H1 (cell line): ENCODE results near the gene IQCN. TPM values are rescaled to one million over a fixed set of nuclear protein-coding genes. Genes with fewer than 3 reads are reported as not detected.

Experiments used
- CTCF ChIA-PET: fragments of 300-600 bp; sonication (Branson Sonifier 250); formaldehyde crosslinking; loops from one replicate; lab custom pipeline; 2021; ENCODE audit not compliant: partially characterized antibody; lab: Charles Lee
- POLR2A ChIA-PET: fragments of 300-600 bp; sonication (Branson Sonifier 250); formaldehyde crosslinking; loops from one replicate; lab custom pipeline; 2021; ENCODE audit warnings: inconsistent platforms; ENCODE audit not compliant: partially characterized antibody; lab: Charles Lee
- DNase-seq, 2 experiments: peaks; one replicate each; pipeline versions ENCODE4 v3.0.0 to v3.0.0-alpha.2; 2010 to 2022; ENCODE audit warnings: low spot score in 2 of 2, low read depth in 1 of 2, mixed read lengths in 1 of 2
- FAIRE-seq: peaks from 2 replicates; lab custom pipeline; 2011; peaks lifted over from hg19 to GRCh38; lab: Jason Lieb, UNC
- H2AFZ ChIP-seq: 2 replicates; pipeline ENCODE4 v1.8.1; 2012; ENCODE audit warnings: low read length, inconsistent platforms
- H2AK5ac ChIP-seq: 2 replicates; pipeline ENCODE4 v1.6.1; 2013; ENCODE audit warnings: low read depth, low read length
- H2BK120ac ChIP-seq: replicated peaks from 2 replicates; pipeline ENCODE3; 2013; ENCODE audit warnings: low read depth, low read length, inconsistent platforms
- H2BK12ac ChIP-seq: 2 replicates; pipeline ENCODE4 v1.6.1; 2013; ENCODE audit warnings: low read depth, low read length
- H2BK15ac ChIP-seq: 2 replicates; pipeline ENCODE4 v1.6.1; 2013; ENCODE audit warnings: low read length
- H2BK20ac ChIP-seq: 2 replicates; pipeline ENCODE4 v1.6.1; 2013; ENCODE audit warnings: low read length
- H2BK5ac ChIP-seq: 2 replicates; pipeline ENCODE4 v1.6.1; 2013; ENCODE audit warnings: low read depth, low read length
- H3K14ac ChIP-seq: 2 replicates; pipeline ENCODE4 v1.6.1; 2013; ENCODE audit warnings: inconsistent platforms; ENCODE audit not compliant: insufficient read length
- H3K18ac ChIP-seq: 2 replicates; pipeline ENCODE4 v1.6.1; 2013; ENCODE audit warnings: low read length; ENCODE audit errors: extremely low read depth
- H3K23ac ChIP-seq: 2 replicates; pipeline ENCODE4 v1.6.1; 2013; ENCODE audit warnings: inconsistent platforms; ENCODE audit not compliant: insufficient read length
- H3K23me2 ChIP-seq: 2 replicates; pipeline ENCODE4 v1.6.1; 2013; ENCODE audit warnings: low read depth, low read length
- H3K27ac ChIP-seq: 2 replicates; pipeline ENCODE4 v1.6.1; 2011; ENCODE audit warnings: low read depth, low read length, inconsistent platforms
- H3K27me3 ChIP-seq, 4 experiments: replicated peaks in 1 of 4; 1 replicate in 1 of 4; 2 replicates in 3 of 4; pipeline versions ENCODE4 v1.6.1 to v1.8.1; 2011 to 2013; ENCODE audit warnings: low read length in 3 of 4, mild to moderate bottlenecking in 3 of 4, inconsistent platforms in 2 of 4, mixed read lengths in 2 of 4, moderate library complexity in 1 of 4; ENCODE audit not compliant: control insufficient read depth in 3 of 4, insufficient read depth in 3 of 4; ENCODE audit errors: extremely low read depth in 1 of 4
- H3K36me3 ChIP-seq, 4 experiments: 2 replicates each; pipeline versions ENCODE4 v1.6.1 to v1.8.1; 2011 to 2013; ENCODE audit warnings: mild to moderate bottlenecking in 4 of 4, low read length in 3 of 4, moderate library complexity in 2 of 4, control low read depth in 1 of 4, inconsistent platforms in 1 of 4; ENCODE audit not compliant: insufficient read depth in 4 of 4, control insufficient read depth in 2 of 4
- H3K4ac ChIP-seq: replicated peaks from 2 replicates; pipeline ENCODE3; 2013; ENCODE audit warnings: low read length, low read depth, mixed read lengths, inconsistent platforms; ENCODE audit not compliant: insufficient read length
- H3K4me1 ChIP-seq, 4 experiments: replicated peaks in 1 of 4; 1 replicate in 1 of 4; 2 replicates in 3 of 4; pipeline versions ENCODE4 v1.6.1 to v1.8.1; 2011 to 2013; ENCODE audit warnings: low read length in 3 of 4, inconsistent platforms in 2 of 4, mixed read lengths in 1 of 4; ENCODE audit not compliant: insufficient read depth in 4 of 4, control insufficient read depth in 3 of 4
- H3K4me2 ChIP-seq, 2 experiments: 2 replicates each; pipeline versions ENCODE4 v1.6.1 to v1.8.1; 2011 to 2013; ENCODE audit warnings: low read depth in 2 of 2, low read length in 2 of 2, control low read depth in 1 of 2, inconsistent platforms in 1 of 2, mild to moderate bottlenecking in 1 of 2; ENCODE audit not compliant: insufficient read depth in 1 of 2
- H3K4me3 ChIP-seq, 4 experiments: fragments of 200-600, 300-600 bp in 1 of 4; sonication (generic), shearing (Covaris generic), sonication (Bioruptor Twin) in 1 of 4; 2 replicates each; pipeline versions ENCODE4 v1.5.1 to v1.8.1; 2011 to 2016; ENCODE audit warnings: low read length in 4 of 4, low read depth in 3 of 4, control low read depth in 2 of 4, inconsistent platforms in 2 of 4, mild to moderate bottlenecking in 2 of 4, mixed read lengths in 1 of 4, moderate library complexity in 1 of 4; ENCODE audit not compliant: insufficient read depth in 2 of 4; ENCODE audit errors: extremely low read depth in 1 of 4
- H3K56ac ChIP-seq: replicated peaks from 2 replicates; pipeline ENCODE3; 2013; ENCODE audit warnings: low read depth, mild to moderate bottlenecking, mixed read lengths, low read length, inconsistent platforms; ENCODE audit not compliant: insufficient read length
- H3K79me1 ChIP-seq: 2 replicates; pipeline ENCODE4 v1.6.1; 2013; ENCODE audit warnings: low read depth, low read length, control low read depth
- H3K79me2 ChIP-seq, 2 experiments: 2 replicates each; pipeline versions ENCODE4 v1.6.1 to v1.8.1; 2012 to 2013; ENCODE audit warnings: low read length in 2 of 2, mild to moderate bottlenecking in 2 of 2, inconsistent platforms in 1 of 2; ENCODE audit not compliant: insufficient read depth in 2 of 2, control insufficient read depth in 1 of 2
- H3K9ac ChIP-seq, 4 experiments: replicated peaks in 1 of 4; 1 replicate in 1 of 4; 2 replicates in 3 of 4; pipeline versions ENCODE4 v1.6.1 to v1.8.1; 2011 to 2013; ENCODE audit warnings: low read depth in 3 of 4, low read length in 3 of 4, control low read depth in 2 of 4, mild to moderate bottlenecking in 2 of 4, moderate library complexity in 2 of 4, inconsistent platforms in 1 of 4; ENCODE audit errors: extremely low read depth in 1 of 4
- H3K9me3 ChIP-seq, 2 experiments: 2 replicates each; pipeline versions ENCODE4 v1.6.1 to v1.8.1; 2012 to 2013; ENCODE audit warnings: mild to moderate bottlenecking in 2 of 2, moderate library complexity in 2 of 2, control low read depth in 1 of 2, inconsistent platforms in 1 of 2, low read depth in 1 of 2, low read length in 1 of 2, mixed read lengths in 1 of 2; ENCODE audit not compliant: insufficient read depth in 2 of 2
- H4K20me1 ChIP-seq, 2 experiments: replicated peaks in 1 of 2; 2 replicates each; pipeline versions ENCODE3 to v1.8.1; 2011 to 2013; ENCODE audit warnings: inconsistent platforms in 2 of 2, low read length in 2 of 2, mild to moderate bottlenecking in 1 of 2; ENCODE audit not compliant: insufficient read depth in 2 of 2, control insufficient read depth in 1 of 2
- H4K5ac ChIP-seq: 2 replicates; pipeline ENCODE4 v1.6.1; 2013; ENCODE audit warnings: low read length, low read depth, mixed read lengths, inconsistent platforms; ENCODE audit not compliant: insufficient read length
- H4K8ac ChIP-seq: 2 replicates; pipeline ENCODE4 v1.8.0; 2013; ENCODE audit warnings: mild to moderate bottlenecking, moderate library complexity, low read length, inconsistent platforms; ENCODE audit not compliant: insufficient read depth; ENCODE audit errors: extremely low read depth
- H4K91ac ChIP-seq: replicated peaks from 2 replicates; pipeline ENCODE3; 2013; ENCODE audit warnings: low read length, mixed read lengths, inconsistent platforms; ENCODE audit not compliant: insufficient read length
- ASH2L ChIP-seq: fragments of 200-600, 300-600 bp; sonication (generic); IDR thresholded peaks from one replicate; pipeline ENCODE4 v1.7.1; 2017; ENCODE audit warnings: low read length
- EZH2 ChIP-seq: fragments of 200-600 bp; sonication (generic); IDR thresholded peaks from 2 replicates; pipeline ENCODE4 v1.7.1; 2012; ENCODE audit warnings: low read depth, mild to moderate bottlenecking, moderate library complexity, low read length, inconsistent platforms; ENCODE audit not compliant: severe bottlenecking
- GTF2F1 ChIP-seq: IDR thresholded peaks from 2 replicates; pipeline ENCODE4 v1.6.1; 2012; ENCODE audit warnings: low read depth, low read length, improper control_type of control experiment, borderline replicate concordance
- HDAC2 ChIP-seq, 2 experiments: fragments of 300-600 bp in 1 of 2; sonication (generic) in 1 of 2; IDR thresholded peaks; 2 replicates each; pipeline ENCODE4 v1.6.1; 2011 to 2012; ENCODE audit warnings: low read depth in 2 of 2, low read length in 2 of 2, mild to moderate bottlenecking in 2 of 2, moderate library complexity in 2 of 2, borderline replicate concordance in 1 of 2, inconsistent platforms in 1 of 2
- JUND ChIP-seq: IDR thresholded peaks from 2 replicates; pipeline ENCODE4 v1.6.1; 2011; ENCODE audit warnings: mild to moderate bottlenecking, improper control_type of control experiment, low read length
- POLR2AphosphoS5 ChIP-seq: IDR thresholded peaks from 2 replicates; pipeline ENCODE4 v1.6.1; 2011; ENCODE audit warnings: low read depth, low read length
- POU5F1 ChIP-seq: IDR thresholded peaks from 2 replicates; pipeline ENCODE4 v1.6.1; 2011; ENCODE audit warnings: low read depth, mild to moderate bottlenecking, low read length, moderate library complexity
- RFX5 ChIP-seq: IDR thresholded peaks from 2 replicates; pipeline ENCODE4 v1.6.1; 2011; ENCODE audit warnings: low read depth, low read length, improper control_type of control experiment, borderline replicate concordance
- SRF ChIP-seq: IDR thresholded peaks from 2 replicates; pipeline ENCODE4 v1.6.1; 2011; ENCODE audit warnings: mild to moderate bottlenecking, low read depth, low read length, moderate library complexity
- YY1 ChIP-seq: IDR thresholded peaks from 2 replicates; pipeline ENCODE4 v1.6.1; 2011; ENCODE audit warnings: low read depth, mild to moderate bottlenecking, low read length
- WGBS, 2 experiments: shearing (Covaris generic) in 1 of 2; methylation state at CpG; one replicate each; pipeline versions ENCODE4 v1.1.6 to v1.1.7; 2013 to 2015; ENCODE audit warnings: low lambda C conversion rate in 2 of 2, mixed read lengths in 2 of 2, inconsistent platforms in 1 of 2, low coverage in 1 of 2, missing lambda C conversion rate in 1 of 2; ENCODE audit not compliant: insufficient replicate concordance in 2 of 2, insufficient coverage in 1 of 2, insufficient read length in 1 of 2; ENCODE audit errors: extremely low coverage in 1 of 2, missing lambda C conversion rate in 1 of 2; 5-methylcytosine and 5-hydroxymethylcytosine counted together
- polyA plus RNA-seq, 7 experiments: library from polyadenylated mRNA; depleted of rRNA in 3 of 7; stranded (reverse) in 5 of 7; unstranded in 2 of 7; fragments of >200 nt in 5 of 7; fragments of 200-250 nt in 2 of 7; gene quantifications; 1 replicate in 5 of 7; 2 replicates in 1 of 7; 4 replicates in 1 of 7; pipeline versions ENCODE4 v1.2.1 to v1.2.3, GENCODE V29; 2011 to 2013; ENCODE audit warnings: missing spikeins in 2 of 7, mixed read lengths in 2 of 7
- total RNA-seq: library from RNA; stranded (reverse); fragmentation: NEBNext Ultra II Directional; extraction: Animal tissue kit (Norgen Biotek cat#: 25700); gene quantifications from 2 replicates; pipeline ENCODE4 v1.2.1, GENCODE V29; 2021

IQCN gene
- total and polyA plus RNA-seq, 2 of the 8 experiments (the other 6 are each of a cell fraction or from before 2014, with no cell fraction given): 0.36 to 1.0 TPM

- no peak overlapping the region for H4K5ac ChIP-seq
- no peak overlapping the region for H3K9ac ChIP-seq
- no peak overlapping the region for H2BK20ac ChIP-seq
- DNase-seq (no peak), FAIRE-seq (no peak)
- ChIA-PET CTCF (interaction anchor here (1.0 to 3.9 kb wide), 5 partner anchors 8 to 66 kb away, joined by 3 to 21 read pairs (median 4); a partner anchor contains a TSS), POLR2A (interaction anchor here (0.6 to 1.7 kb wide), 6 partner anchors 8 to 620 kb away, joined by 3 to 5 read pairs (median 4); partner anchors contain the start of gene JUND)
- H3K27ac ChIP-seq: no peak overlapping the region
- H3K79me2 ChIP-seq: no peaks in the 10 kb centered on the region
- no peaks in the 10 kb centered on the region for H3K9me3 ChIP-seq
- H3K18ac ChIP-seq: no peak overlapping the region
- no peak overlapping the region for H3K4me3 ChIP-seq
- H2BK12ac ChIP-seq: no peak overlapping the region
- peaks cover 0 to 6% (median 0%) of the 10 kb centered on the region in 4 experiments; a peak in 3 of 7 replicates for H3K27me3 ChIP-seq
- no peak overlapping the region for H3K4me2 ChIP-seq
- H4K8ac ChIP-seq: no peak overlapping the region
- H2AK5ac ChIP-seq: no peak overlapping the region; the same call in 1 of the 2 replicates
- no peaks in the 10 kb centered on the region; a peak in 1 of 8 replicates for H3K36me3 ChIP-seq
- H3K4ac ChIP-seq: no peak overlapping the region
- no peak overlapping the region for H4K91ac ChIP-seq
- 95% methylated on average over 23 of the region's 23 CpGs; no CpG with 5 or more reads in 1 of the 2 experiments for WGBS, 2 experiments
- no peak overlapping the region for H2BK15ac ChIP-seq
- H3K14ac ChIP-seq: no peak overlapping the region
- H3K79me1 ChIP-seq: no peaks in the 10 kb centered on the region; the same call in 1 of the 2 replicates
- H3K56ac ChIP-seq: no peak overlapping the region
- no peak overlapping the region for H2AFZ ChIP-seq
- H3K23ac ChIP-seq: no peak overlapping the region
- no peak overlapping the region for H2BK5ac ChIP-seq
- H3K4me1 ChIP-seq: no peaks in the 10 kb centered on the region
- no peaks in the 10 kb centered on the region; the same call in 1 of the 2 replicates for H3K23me2 ChIP-seq
- H2BK120ac ChIP-seq: no peak overlapping the region
- H4K20me1 ChIP-seq: peaks cover 0 to 1% of the 10 kb centered on the region in 2 experiments
- no peak for TF ChIP-seq EZH2
- no peak for TF ChIP-seq GTF2F1
- TF ChIP-seq POU5F1: no peak
- TF ChIP-seq RFX5: no peak
- TF ChIP-seq POLR2AphosphoS5: no peak
- TF ChIP-seq SRF: no peak
- TF ChIP-seq ASH2L: no peak
- TF ChIP-seq HDAC2 (IDR thresholded peaks at IDR 0.05; ENCODE audit: borderline replicate concordance in 1 of 2, low read depth in 2 of 2, low read length in 2 of 2): no peak
- no peak for TF ChIP-seq JUND
- no peak for TF ChIP-seq YY1
Observed at GRCh38 chr19:18264971-18265540, 9.2 kb downstream of the IQCN start.
